CD4-positive, alpha-beta T cell treated with Interferon gamma for 1 hour (primary cell): ENCODE measurements around the gene PHGDH.
"Not testable (repeated sequence)": the region's sequence is repeated elsewhere in the genome, so short reads cannot be mapped to it uniquely, and the experiment has no call there.

ENCODE experiments used
- DNase-seq: peaks from one replicate; pipeline ENCODE4 v3.0.0-alpha.2; 2020

PHGDH gene

DNA sequence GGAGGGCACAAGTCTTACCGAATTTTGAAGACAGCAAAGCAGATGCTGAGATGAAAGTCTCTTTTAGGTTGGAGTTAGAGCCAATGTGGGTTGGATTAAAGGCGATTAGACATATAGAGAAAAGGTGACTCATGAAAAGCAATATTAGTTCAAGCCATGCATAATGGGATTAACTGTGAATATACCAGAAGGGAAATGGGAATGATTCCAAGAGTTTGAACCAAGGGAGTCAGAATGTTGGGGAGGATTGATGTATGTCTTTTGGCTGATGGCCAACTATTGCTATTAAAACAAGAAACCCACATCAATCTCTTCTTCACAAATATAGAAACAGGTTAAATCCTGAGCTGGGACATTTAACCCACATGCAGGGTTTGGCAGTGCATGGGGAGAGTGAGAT lies 55.8 kb downstream of the PHGDH start:
- DNase-seq: no peak

DNA sequence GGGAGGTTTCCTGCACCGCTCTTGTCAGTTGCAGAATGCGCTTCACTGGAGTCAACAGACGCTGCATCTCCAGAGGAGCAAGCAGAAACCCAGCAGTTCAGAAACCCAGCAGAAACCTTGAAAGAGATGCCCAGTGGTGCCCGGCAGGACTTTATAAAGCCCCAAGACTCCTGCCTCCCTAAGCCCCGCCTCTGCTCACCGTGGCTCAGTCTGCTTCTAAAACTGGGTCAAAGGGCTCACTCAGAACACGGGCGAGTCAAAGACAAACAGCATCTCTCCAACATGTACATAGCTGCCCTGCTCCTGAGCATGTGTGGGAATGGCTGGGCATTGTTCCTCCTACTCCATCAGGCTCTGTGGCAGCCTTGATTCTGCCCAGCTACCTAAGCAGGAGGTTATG lies 57.0 kb downstream of the PHGDH start, which contains the start of gene HMGCS2:
HMGCS2 (minus strand) TSS at position 128 of the 400 bp plus-strand sequence; CDS start at position 67, 61 bp downstream.
- no peak for DNase-seq

DNA sequence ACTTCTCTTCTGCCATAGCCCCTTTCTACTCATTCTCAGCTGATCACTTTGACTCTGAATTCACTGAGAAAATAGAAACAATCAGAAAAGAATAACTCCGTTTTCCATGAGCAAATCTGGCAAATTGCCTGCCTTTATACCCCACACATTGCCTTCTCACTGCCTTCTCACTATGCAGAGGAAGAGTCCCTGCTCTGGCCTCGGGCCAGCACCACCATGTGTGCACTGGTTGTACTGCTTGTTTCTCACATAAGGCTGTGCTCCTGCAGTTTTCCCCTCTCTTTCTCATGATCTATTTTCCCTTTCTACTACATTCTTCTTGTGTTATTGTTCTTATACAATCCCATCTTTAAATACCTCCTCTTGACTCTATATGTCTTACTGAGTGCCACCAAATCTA lies 59.3 kb downstream of the PHGDH start:
- DNase-seq: no peak

DNA sequence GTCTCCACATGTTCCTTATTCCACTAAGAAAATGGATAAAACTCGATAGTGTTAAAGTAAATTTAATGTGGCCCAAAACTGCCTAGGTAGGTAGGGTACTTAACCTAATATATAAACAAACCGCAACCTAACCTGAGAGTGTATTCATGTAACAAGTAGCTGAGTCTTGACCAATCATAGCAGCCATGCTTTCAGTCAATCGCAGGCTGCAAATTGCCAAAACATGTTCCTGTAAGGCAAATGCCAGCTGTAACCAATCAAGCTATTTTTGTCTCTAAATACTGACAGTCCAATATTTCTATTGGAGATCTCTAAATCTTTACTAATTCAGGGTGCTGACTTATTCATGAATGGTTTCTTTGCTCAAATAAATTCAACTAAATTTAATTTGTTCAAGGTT lies 60.0 kb downstream of the PHGDH start:
- DNase-seq: no peak

DNA sequence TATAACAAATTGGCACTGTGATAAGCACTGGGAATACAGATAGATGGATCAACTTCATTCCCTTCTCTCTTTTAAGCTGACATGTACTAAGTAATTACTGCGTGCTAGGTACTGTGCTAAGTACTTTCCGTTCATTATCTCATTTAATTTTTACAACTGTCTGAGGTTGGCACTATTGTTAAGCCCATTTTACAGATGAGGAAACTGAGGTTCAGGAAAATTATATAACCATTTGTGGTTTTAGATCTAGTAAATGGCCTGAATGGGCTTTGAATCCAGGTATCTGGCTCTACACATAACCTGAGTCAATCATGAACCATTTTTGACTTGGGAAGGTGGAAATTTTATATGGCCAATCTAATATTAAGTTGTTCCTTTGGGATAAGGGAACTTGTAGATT lies 60.6 kb downstream of the PHGDH start:
- DNase-seq: no peak

DNA sequence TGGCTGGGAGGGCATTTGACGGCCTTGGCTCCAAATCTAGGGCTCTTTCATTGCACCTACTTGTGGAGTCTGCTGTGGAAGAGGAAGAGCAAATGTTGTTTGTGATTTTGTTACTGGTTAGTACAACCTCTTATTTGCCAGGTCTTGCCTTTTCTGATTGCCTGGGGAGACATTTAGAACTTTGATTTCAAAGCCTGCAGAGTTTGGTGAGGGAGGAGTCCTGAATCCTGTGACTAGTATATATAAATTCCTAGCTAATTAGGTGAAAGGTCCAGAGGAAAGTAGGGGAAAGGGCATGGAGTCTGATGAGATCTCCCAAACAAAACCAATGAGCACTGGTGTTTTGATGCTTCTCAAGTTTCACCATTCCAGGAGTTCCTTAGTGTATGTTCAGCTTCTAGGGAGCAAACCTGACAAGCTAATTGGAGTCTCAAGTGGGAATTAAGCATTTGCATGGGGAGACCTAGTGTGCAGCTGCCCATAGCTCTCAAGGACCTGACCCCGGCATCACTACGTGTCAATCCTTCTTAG lies 62.0 kb downstream of the PHGDH start:
- DNase-seq: no peak

DNA sequence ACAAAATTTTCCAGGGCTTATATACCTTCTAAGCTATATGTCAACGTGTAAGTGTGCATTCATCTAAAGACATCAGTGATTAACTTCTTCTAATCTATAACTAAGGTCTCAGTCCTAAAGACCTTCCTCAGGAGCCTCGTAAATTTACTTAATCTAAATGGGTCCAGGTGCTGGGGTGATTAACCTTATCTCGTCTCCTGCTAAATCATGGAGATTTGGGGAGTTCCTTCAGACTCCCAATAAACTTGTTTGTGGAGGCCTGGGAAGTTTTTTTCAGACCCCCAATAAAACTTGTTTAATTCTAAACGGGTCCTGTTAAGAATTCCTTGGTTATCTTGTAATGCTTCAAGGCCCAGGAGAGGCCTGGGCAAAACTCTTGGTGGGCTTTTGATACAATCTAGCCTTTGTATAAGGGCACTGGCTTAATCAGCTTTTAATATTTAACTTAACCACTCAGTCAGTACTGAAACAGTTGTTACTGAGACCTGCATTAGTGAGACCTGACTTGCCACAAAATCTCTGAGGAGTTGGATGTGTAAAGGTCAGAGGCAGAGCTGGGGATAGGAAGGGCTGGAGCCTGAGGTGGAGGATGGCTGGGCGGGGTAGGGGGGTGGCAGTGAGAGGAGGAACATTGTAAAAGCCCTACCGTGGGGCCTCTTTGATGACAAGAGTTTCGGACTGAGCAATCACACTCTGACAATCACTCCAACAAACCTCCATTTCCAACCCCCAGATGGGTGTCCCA lies 63.2 kb downstream of the PHGDH start:
- DNase-seq: no peak

DNA sequence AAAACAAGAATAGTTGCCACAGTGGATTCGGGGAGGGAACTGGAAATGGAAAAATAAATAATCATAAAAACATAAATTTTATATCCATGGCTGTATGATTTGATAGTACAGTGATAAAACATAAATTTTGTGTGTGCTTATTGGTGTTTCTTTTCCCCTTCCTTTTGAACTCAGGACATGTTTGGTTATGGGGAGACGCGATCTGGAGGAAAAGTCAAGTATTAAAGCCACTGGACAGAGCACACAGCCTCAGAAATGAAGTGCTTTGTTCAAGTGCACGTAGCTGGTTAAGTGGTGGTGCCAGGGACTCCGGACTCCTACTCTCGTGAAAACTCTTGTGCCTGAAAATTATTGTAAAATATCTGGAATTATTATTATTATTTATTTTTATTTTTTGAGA lies 66.6 kb downstream of the PHGDH start:
- no peak for DNase-seq

DNA sequence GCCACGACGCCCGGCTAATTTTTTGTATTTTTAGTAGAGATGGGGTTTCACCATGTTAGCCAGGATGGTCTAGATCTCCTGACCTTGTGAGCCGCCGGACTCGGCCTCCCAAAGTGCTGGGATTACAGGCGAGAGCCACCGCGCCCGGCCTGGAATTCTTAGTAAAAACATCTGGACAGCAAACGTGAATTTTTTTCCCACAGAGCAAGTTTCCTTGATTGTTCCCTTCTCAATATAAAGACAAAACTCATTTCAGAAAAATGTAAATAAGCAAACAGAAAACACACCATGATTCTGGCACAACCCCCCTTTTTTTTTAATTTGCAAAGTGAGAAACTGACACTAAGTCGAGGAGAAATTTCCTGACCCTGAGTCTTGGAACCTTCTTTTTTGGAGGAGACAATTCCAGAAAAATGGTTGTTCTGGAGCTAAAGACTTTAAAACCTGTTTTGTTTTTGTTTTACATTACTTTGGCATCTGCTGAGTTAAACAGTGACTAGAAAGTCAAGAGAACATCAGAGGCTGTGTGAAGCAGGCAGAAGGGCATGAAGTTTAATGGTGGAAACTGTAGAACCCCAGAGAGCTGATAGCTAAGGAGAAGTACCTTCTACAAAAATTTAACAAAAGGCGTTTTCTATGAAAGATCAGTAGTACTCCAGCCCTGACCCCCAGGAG lies 67.3 kb downstream of the PHGDH start:
- DNase-seq: no peak

DNA sequence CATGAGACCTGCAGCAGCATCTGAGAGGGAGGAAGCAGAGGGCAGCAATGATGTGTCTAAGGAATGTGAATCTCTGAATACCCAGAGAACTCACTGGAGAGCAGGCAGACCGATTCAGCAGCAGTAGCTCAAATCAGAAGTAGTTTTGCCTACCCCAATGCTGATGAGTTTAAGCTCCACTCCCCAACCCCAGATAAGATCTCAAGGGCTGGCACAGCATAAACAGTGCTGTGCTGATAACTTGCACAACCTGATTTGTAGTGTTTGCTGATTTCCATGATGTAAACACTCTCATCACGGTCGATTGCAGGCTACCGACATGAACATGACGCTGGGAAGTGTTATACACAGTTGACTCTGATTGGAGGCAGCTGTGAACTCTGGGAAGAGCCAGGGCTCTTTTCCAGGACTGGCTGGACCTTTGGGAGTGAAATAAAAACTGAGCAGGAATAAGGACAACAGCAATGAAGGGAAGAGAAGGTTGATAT lies 68.2 kb downstream of the PHGDH start:
- no peak for DNase-seq

DNA sequence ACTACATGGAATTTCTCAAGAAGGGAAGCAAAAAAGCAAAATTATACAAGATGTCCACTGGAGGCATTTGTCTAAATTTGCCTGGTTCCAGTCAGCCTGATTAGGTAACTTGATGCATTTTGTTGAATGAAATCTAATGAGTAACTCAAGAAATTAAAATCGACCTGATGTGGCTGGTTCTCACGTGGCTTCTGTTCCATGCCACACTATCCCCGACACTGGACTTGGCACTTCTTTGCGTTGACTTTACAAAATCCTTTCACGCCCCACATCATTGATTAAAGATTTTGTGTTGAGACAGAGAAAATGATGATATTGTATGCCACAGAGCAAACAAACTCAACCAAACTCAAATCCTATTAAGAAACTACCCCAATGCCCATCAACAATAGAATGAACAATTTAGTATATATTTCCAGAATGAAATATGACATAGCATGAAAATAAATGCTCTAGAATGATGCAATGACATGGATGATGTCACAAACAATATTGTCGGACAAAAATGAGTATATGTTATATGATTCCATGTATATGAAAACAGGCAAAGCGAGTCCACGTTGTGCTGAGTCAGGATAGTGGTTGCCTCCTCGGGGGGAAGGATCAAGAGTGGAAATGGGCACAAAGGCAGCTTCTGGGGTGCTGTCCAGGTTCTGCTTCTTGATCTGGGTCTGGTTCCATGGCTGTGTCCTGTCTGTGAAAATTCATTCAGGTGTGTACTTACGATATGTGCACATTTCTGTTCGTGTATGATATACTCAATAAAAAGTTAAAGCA lies 69.9 kb downstream of the PHGDH start:
- DNase-seq: no peak

DNA sequence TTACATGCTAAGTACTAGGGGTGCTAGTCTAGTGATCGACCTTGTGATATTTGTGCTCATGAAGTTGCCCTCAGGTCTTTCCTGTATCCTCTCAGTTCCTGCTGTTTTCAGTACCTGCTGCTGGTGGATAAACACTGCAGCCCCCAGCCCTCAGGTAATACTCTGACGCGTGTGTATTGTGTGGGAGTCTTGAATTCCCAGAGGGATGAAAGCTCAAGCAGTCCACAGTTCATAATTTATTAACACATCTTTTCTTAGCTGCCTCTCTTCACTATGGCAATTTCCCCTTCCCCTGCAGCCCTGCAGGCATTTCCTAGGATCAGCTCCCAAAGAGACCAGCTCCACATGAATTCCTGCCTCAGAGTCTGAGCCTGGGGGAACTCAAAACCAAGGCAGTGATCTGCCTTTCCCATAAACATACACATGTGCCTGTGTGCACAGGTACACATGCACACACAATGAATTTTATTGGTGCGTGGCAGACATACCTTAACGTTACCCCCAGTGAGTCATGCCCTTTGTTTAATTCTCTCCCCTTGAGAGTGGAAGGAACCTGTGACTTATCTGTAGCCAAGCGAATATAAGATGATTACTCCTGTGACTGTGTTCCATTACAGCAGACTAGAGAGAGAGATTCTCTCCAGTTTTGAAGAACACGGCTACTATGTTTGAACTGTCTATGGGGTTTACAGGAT lies 71.0 kb downstream of the PHGDH start:
- no peak for DNase-seq

DNA sequence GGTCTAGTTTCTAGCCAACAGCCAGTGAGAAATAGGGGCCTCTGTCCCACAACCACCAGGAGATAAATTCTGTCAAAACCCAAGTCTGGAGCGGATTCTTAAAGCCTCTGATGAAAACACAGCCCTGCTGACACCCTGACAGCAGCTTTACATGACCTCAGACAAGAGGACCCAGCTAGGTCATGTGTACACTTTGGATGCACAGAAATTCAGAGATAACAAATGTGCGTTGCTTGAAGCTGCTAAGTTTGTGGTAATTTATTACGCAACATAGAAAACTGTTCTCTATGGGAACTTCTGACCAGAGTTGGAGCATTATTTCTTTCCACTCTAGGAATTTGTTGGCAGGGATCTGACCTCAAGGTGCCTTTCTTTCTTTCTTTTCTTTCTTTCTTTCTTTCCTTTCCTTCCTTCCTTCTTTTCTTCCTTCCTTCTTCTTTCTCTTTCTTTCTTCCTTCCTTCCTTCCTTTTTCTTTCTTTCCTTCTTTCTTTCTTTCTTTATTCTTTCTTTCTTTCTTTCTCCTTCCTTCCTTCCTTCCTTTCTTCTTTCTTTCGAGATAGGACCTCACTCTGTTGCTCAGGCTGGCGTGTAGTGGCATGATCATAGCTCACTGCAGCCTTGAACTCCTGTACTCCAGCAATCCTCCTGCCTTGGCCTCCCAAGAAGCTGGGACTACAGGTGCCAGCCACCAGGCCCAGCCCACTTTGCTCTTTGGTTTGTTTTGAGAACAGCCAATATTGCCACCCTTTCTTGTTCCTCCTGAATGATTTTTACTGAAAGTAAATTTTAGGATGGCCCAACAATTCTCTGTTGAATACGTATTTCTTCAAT lies 71.8 kb downstream of the PHGDH start:
- DNase-seq: no peak

DNA sequence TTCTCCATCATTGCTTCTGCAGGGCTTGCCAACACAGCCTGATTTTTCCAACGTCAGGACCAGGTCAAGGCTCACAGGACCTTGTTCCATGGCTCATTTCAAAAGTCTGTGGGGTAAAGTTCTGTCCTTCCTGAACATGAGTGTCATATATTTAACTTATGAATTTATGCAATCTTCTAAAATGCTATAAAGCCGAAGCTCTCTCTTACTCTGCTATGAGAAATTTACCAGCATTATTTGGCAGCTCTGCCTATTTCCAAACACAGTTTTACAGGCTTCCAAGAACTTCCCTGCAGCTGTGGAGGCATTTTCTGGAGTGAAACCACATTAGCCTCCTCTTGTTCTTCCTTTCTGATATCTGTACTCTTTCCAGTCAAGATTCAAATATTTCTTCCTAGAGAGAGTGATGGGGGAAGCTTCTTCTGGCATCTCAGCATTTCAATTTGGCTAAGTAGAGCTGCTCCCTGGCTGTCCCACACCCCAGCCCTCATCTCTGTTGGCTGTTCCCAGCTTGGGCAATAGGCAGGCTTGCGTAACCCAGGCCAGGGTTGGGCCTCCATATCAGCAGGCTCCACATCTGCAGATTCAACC lies 72.6 kb downstream of the PHGDH start:
- DNase-seq: no peak

DNA sequence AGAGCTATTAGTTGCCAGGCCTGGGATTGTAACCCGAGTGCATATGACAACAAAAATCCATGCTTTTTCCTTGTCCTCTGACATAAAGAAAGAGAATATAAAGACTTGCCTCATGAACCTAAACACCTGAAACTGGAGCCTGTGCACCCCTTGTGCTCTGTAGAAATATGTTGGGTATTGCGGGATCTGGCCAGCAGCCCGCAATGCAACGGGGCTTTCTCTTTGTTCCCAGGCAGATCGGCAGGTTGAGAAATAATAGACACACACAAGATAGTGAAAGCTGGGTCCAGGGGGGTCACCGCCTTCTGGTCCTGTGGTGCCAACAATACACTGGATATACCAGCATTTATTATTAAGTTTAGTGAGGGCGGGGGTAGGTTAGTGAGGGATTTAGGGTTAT lies 74.3 kb downstream of the PHGDH start:
- DNase-seq: not testable (repeated sequence)

DNA sequence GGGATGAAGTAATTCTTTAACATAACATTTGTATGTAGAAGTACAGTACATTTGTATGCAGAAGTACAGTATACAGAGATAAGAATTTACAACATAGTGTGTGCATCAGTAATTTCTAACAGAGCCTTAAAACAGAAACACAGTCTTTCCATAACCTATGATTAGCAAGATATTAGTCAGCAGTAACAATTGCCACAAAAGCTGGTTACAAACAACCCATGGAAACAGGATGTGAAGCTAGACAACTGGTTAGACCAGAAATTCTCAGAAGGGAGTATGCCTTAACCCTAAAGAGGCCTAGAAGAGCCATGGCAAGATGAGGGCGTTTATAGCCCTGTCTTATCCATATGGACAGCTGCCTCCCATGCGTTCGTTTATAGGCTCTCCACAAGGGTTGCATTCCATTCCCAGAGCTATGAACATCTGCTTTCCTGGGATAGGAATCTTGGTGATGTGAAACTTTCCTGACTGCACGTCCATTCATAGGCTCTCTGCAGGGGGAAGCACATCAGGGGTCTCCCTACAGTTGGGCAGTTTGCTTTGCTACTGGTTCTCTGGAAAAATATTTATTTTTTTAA lies 74.8 kb downstream of the PHGDH start:
- not testable (repeated sequence) for DNase-seq

DNA sequence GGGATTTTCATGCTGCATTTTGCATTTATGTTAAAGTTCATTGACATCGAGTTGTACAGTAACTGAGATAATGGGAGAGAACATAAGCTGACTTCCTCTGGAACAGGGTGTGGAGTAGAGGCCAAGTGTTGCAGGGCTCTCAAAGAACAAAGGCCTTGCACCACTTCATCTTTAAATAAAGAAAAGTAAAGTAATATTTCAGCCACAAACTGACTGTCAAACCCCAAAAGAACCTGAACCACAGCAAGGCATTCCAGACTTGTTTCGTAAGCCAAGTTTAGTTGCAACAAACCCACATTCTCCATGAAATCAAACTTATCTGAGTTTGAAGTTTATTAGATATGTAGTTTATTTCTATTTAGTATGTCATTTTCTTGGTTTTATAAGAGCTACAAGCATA lies 76.0 kb downstream of the PHGDH start:
- DNase-seq: no peak

DNA sequence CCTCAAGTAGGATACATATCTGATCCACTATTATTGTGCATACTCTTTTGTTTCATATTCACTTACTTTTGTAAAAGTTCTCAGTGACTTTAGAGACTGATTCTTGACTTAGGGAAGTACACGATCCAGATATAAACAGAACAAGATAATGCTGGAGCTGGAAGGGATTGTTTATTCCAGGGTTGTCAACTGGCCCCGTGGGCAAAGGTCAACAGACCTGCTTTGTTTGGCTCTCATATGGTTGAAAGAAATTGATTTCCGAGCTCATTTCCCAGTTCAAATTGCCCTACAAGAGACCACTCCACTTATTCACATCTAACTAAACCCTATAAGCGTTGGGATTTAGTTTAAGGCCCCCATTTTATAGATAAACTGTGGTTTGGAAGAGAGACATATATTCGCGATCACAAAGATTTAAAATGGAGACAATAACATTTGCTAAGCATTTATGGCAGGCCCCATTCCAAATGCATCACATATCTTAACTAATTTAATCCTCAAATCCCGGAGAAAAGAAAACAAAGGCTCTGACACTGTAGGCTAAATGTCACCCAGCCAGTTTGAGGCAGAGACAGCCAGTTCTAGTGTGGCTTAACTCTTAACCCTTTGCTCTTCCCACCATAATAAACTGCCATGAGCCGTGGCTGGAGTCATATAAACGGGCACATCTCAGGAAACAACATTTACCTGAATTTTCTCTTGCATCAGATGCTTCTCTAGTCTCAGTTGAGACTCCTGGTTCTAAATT lies 78.9 kb downstream of the PHGDH start:
- no peak for DNase-seq

DNA sequence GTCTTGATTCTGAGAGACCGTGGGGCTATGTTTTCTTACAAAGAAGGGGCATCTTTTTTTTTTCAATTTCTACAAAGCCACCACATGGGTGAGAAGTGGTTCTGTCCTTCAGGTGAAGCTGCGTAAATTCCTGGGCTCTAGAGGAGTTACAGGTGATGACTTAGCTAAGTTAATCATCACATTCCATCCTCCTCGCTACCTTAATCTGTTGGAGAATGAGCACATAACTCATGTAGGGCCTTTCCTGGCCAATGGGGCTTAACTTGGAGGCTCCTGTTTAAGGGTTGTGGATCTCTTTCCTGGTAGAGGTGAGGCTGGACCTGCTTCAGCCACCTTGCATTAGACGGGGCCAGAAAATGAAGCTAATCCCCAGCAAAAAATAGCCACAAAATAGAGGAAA lies 79.6 kb downstream of the PHGDH start:
- no peak for DNase-seq
